Stomach (tissue), 9 donors: ENCODE results near the gene CCDC68. TPM values are rescaled to one million over a fixed set of nuclear protein-coding genes. Genes with fewer than 3 reads are reported as not detected.

Source experiments
- DNase-seq, 2 donors: peaks; one replicate each; pipeline versions ENCODE4 v3.0.0 to v3.0.0-alpha.2; 2013 to 2019
- H3K27ac ChIP-seq, 5 donors: fragments of 200-600 bp in 4 of 5; sonication (generic) in 4 of 5; one replicate each; pipeline ENCODE4 v1.5.1; 2013 to 2019; ENCODE audit warnings: mild to moderate bottlenecking in 1 of 5, moderate library complexity in 1 of 5
- H3K27me3 ChIP-seq, 3 donors: fragments of 200-600 bp; sonication (generic); one replicate each; pipeline ENCODE4 v1.5.1; 2017 to 2019; ENCODE audit warnings: mixed run types in 1 of 3
- H3K36me3 ChIP-seq, 4 donors: fragments of 200-600 bp; sonication (generic); 1 replicate in 3 of 4; 2 replicates in 1 of 4; pipeline ENCODE4 v1.5.1; 2016 to 2019
- H3K4me1 ChIP-seq, 4 donors: fragments of 200-600 bp; sonication (generic); one replicate each; pipeline ENCODE4 v1.5.1; 2016 to 2019
- H3K4me3 ChIP-seq, 4 donors: fragments of 200-600 bp; sonication (generic) in 3 of 4; one replicate each; pipeline ENCODE4 v1.5.1; 2016 to 2019; ENCODE audit warnings: mild to moderate bottlenecking in 1 of 4
- H3K9me3 ChIP-seq, 4 donors: fragments of 200-600 bp; sonication (generic); one replicate each; pipeline ENCODE4 v1.5.1; 2016 to 2019
- CTCF ChIP-seq, 7 experiments: fragments of 450-650 bp in 4 of 7; fragments of 200-600 bp in 3 of 7; sonication (generic) in 3 of 7; IDR thresholded peaks; one replicate each; pipeline ENCODE4 v1.5.1; 2016 to 2019; ENCODE audit warnings: antibody characterized with exemption in 7 of 7, control low read depth in 2 of 7, mild to moderate bottlenecking in 1 of 7
- EP300 ChIP-seq: sonication (generic); formaldehyde crosslinking; IDR thresholded peaks from one replicate; pipeline ENCODE4 v1.6.1; 2017; ENCODE audit warnings: antibody characterized with exemption
- POLR2A ChIP-seq, 4 donors: fragments of 450-650 bp; IDR thresholded peaks; one replicate each; pipeline ENCODE4 v1.6.1; 2016; ENCODE audit warnings: antibody characterized with exemption in 4 of 4, control low read depth in 2 of 4, mild to moderate bottlenecking in 1 of 4, moderate library complexity in 1 of 4
- POLR2AphosphoS5 ChIP-seq, 3 donors: sonication (generic); formaldehyde crosslinking; IDR thresholded peaks; one replicate each; pipeline ENCODE4 v1.6.1; 2016; ENCODE audit warnings: antibody characterized with exemption in 3 of 3
- WGBS, 5 donors: extraction: QIAGEN DNeasy Blood & Tissue Kit in 3 of 5; methylation state at CpG; one replicate each; pipeline versions ENCODE4 v1.1.5 to v1.1.7; 2013 to 2018; 5-methylcytosine and 5-hydroxymethylcytosine counted together
- intact Hi-C: fragments of 100-400 bp; cut with DNase I; formaldehyde crosslinking; loops from one replicate; pipeline ENCODE4 v1.15.1; 2023; ENCODE audit warnings: low total_unique reads
- polyA plus RNA-seq, 3 donors: library from polyadenylated mRNA; stranded (reverse); fragments of 200-250 nt; gene quantifications; one replicate each; pipeline ENCODE4 v1.2.3, GENCODE V29; 2013
- total RNA-seq, 5 donors: library from RNA; depleted of rRNA; stranded (reverse); fragments of >200 nt; gene quantifications; one replicate each; pipeline versions ENCODE4 v1.1.0 to v1.2.3, GENCODE V29; 2014 to 2016
- donor health status: healthy with polysubstance abuse.
- donor health status: Bipolar disorder and iron deficiency.
- donor health status: healthy.

Gene CCDC68
- total and polyA plus RNA-seq, 8 donors = 2.8 to 154 (median 22.0) TPM

- H3K27me3 ChIP-seq = no peaks in the 10 kb centered on the region
- TF ChIP-seq EP300 (no peak), CTCF (IDR thresholded peaks at IDR 0.05) (no peak), POLR2A (IDR thresholded peaks at IDR 0.05) (no peak), POLR2AphosphoS5 (IDR thresholded peaks at IDR 0.05) (no peak)
- no peak overlapping the region for H3K4me3 ChIP-seq
- 50 to 89% (median 69%) methylated on average over 4 of the region's 4 CpGs for WGBS, 5 donors
- intact Hi-C loops = no loop called here
- peaks cover 15 to 28% (median 19%) of the 10 kb centered on the region in 4 donors for H3K4me1 ChIP-seq
- no peaks in the 10 kb centered on the region for H3K9me3 ChIP-seq
- peaks cover 9 to 50% (median 18%) of the 10 kb centered on the region in 4 donors for H3K36me3 ChIP-seq
- no peak for DNase-seq
- no peak overlapping the region for H3K27ac ChIP-seq
These were observed 17.1 kb downstream of the CCDC68 start for GRCh38 chr18:54942144-54942543.

- no peaks in the 10 kb centered on the region for H3K9me3 ChIP-seq
- no peak for TF ChIP-seq CTCF (IDR thresholded peaks at IDR 0.05)
- TF ChIP-seq EP300 = no peak
- TF ChIP-seq POLR2AphosphoS5 (IDR thresholded peaks at IDR 0.05) = no peak
- H3K4me1 ChIP-seq = peaks cover 0 to under 1% (median 0%) of the 10 kb centered on the region in 4 donors
- H3K4me3 ChIP-seq = no peak overlapping the region
- DNase-seq = no peak
- no peaks in the 10 kb centered on the region for H3K27me3 ChIP-seq
- H3K27ac ChIP-seq = no peak overlapping the region
- 84 to 96% (median 93%) methylated on average over 7 of the region's 7 CpGs for WGBS, 5 donors
- intact Hi-C loops = no loop called here
- H3K36me3 ChIP-seq = peaks cover 12 to 68% (median 24%) of the 10 kb centered on the region in 4 donors
These were observed 19.8 kb downstream of the CCDC68 start for GRCh38 chr18:54939361-54939917.

GRCh38 chr18:54938506-54938905 lies 20.8 kb downstream of the CCDC68 start:
- intact Hi-C loops = no loop called here
- DNase-seq = no peak
- TF ChIP-seq POLR2AphosphoS5 (IDR thresholded peaks at IDR 0.05) = no peak
- TF ChIP-seq POLR2A (IDR thresholded peaks at IDR 0.05) = no peak
- TF ChIP-seq EP300 = no peak
- TF ChIP-seq CTCF (IDR thresholded peaks at IDR 0.05) = no peak
- H3K27me3 ChIP-seq = no peaks in the 10 kb centered on the region
- H3K36me3 ChIP-seq = peaks cover 12 to 77% (median 24%) of the 10 kb centered on the region in 4 donors
- H3K4me3 ChIP-seq = no peak overlapping the region
- H3K4me1 ChIP-seq = no peaks in the 10 kb centered on the region
- no peak overlapping the region for H3K27ac ChIP-seq
- 89 to 95% (median 94%) methylated on average over 3 of the region's 3 CpGs for WGBS, 5 donors
- H3K9me3 ChIP-seq = no peaks in the 10 kb centered on the region

DNA sequence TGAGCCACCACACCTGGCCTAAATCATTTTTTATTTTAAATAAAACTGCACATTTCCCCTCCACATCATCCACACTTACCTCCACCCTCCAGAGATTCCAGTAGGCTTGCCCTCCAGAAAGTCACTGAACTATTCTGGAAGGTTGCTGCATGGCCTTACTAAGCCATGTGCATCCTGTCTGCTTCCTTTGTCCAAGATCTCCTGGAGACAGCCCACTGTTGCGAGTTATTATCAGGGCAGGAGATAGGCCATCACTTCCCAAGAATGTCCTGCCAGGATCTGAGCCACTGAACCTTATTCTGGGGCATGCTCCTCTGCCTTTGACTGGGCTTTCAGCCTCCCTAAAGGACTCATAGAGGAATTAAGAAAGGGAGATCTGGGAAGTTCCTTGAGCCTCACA lies 26.8 kb downstream of the CCDC68 start:
- TF ChIP-seq CTCF (IDR thresholded peaks at IDR 0.05) (no peak), EP300 (no peak), POLR2AphosphoS5 (IDR thresholded peaks at IDR 0.05) (no peak), POLR2A (IDR thresholded peaks at IDR 0.05) (no peak)

More for the DNA sequence above, 26.8 kb downstream of the CCDC68 start:
- Histone ChIP-seq H3K4me3 (no peak overlapping the region), H3K36me3 (peaks cover 6 to 64% (median 15%) of the 10 kb centered on the region in 4 donors), H3K27me3 (no peaks in the 10 kb centered on the region), H3K27ac (no peak overlapping the region), H3K4me1 (no peaks in the 10 kb centered on the region), H3K9me3 (no peaks in the 10 kb centered on the region)
- DNase-seq = no peak
- intact Hi-C loops = no loop called here
- 0 to 86% (median 64%) methylated on average over 1 of the region's 1 CpG for WGBS, 5 donors
